Nephron (organoid): ENCODE measurements around the gene KCNN3.

Experiments used
- H3K27ac Mint-ChIP-seq, 3 experiments: 2 replicates each; pipeline ENCODE4 v1.8.0; 2020; ENCODE audit warnings: mixed read lengths in 3 of 3, mild to moderate bottlenecking in 2 of 3, moderate library complexity in 1 of 3
- H3K27me3 Mint-ChIP-seq: 2 replicates; pipeline ENCODE4 v1.8.0; 2021; ENCODE audit warnings: low read depth, mild to moderate bottlenecking, moderate library complexity, mixed read lengths
- H3K36me3 Mint-ChIP-seq: 2 replicates; pipeline ENCODE4 v1.8.0; 2020; ENCODE audit warnings: low read depth, mixed read lengths
- H3K4me1 Mint-ChIP-seq: 2 replicates; pipeline ENCODE4 v1.8.0; 2020; ENCODE audit warnings: mixed read lengths
- H3K4me3 Mint-ChIP-seq, 3 experiments: 2 replicates each; pipeline ENCODE4 v1.8.0; 2020; ENCODE audit warnings: mild to moderate bottlenecking in 3 of 3, mixed read lengths in 3 of 3, moderate library complexity in 2 of 3
- H3K9me3 Mint-ChIP-seq: 2 replicates; pipeline ENCODE4 v1.8.0; 2020; ENCODE audit warnings: mixed read lengths
- CTCF ChIP-seq, 3 experiments: fragments of 200-600 bp; sonication (generic); IDR thresholded peaks; one replicate each; pipeline ENCODE4 v1.5.0; 2021; ENCODE audit warnings: antibody characterized with exemption in 3 of 3; ENCODE audit not compliant: unreplicated experiment in 3 of 3

KCNN3 gene

GRCh38 chr1:154881820-154882535 is 11.9 kb upstream of the KCNN3 start:
- H3K27me3 Mint-ChIP-seq, result peaks cover 17% of the 10 kb centered on the region
- no peaks in the 10 kb centered on the region for H3K9me3 Mint-ChIP-seq
- no peaks in the 10 kb centered on the region for H3K36me3 Mint-ChIP-seq
- H3K4me1 Mint-ChIP-seq, result peaks cover 11% of the 10 kb centered on the region
- H3K27ac Mint-ChIP-seq, result no peak overlapping the region
- H3K4me3 Mint-ChIP-seq, result no peak overlapping the region
- no peak for TF ChIP-seq CTCF (IDR thresholded peaks at IDR 0.05; ENCODE audit: unreplicated experiment in 3 of 3)

GRCh38 chr1:154880671-154881070 is 10.6 kb upstream of the KCNN3 start:
- Mint-ChIP-seq H3K27me3 (peaks cover 22% of the 10 kb centered on the region), H3K36me3 (no peaks in the 10 kb centered on the region), H3K4me3 (no peak overlapping the region), H3K27ac (no peak overlapping the region), H3K9me3 (no peaks in the 10 kb centered on the region), H3K4me1 (peaks cover 11% of the 10 kb centered on the region)
- no peak for TF ChIP-seq CTCF (IDR thresholded peaks at IDR 0.05; ENCODE audit: unreplicated experiment in 3 of 3)

GRCh38 chr1:154879038-154879421 is 8.9 kb upstream of the KCNN3 start:
- Mint-ChIP-seq H3K4me3 (no peak overlapping the region), H3K4me1 (no peaks in the 10 kb centered on the region), H3K27me3 (peaks cover 33% of the 10 kb centered on the region), H3K27ac (no peak overlapping the region), H3K9me3 (no peaks in the 10 kb centered on the region), H3K36me3 (no peaks in the 10 kb centered on the region)
- TF ChIP-seq CTCF (IDR thresholded peaks at IDR 0.05; ENCODE audit: unreplicated experiment in 3 of 3), result no peak

- peak; percentile 87 to 95 (median 93) for TF ChIP-seq CTCF (IDR thresholded peaks at IDR 0.05; ENCODE audit: unreplicated experiment in 3 of 3)
- Mint-ChIP-seq H3K9me3 (no peaks in the 10 kb centered on the region), H3K36me3 (no peaks in the 10 kb centered on the region), H3K27me3 (peaks cover 34% of the 10 kb centered on the region), H3K27ac (no peak overlapping the region), H3K4me1 (no peaks in the 10 kb centered on the region), H3K4me3 (no peak overlapping the region)
Measured at GRCh38 chr1:154878371-154879037, 8.4 kb upstream of the KCNN3 start.

- H3K27me3 Mint-ChIP-seq, result peaks cover 35% of the 10 kb centered on the region
- no peaks in the 10 kb centered on the region for H3K9me3 Mint-ChIP-seq
Measured at GRCh38 chr1:154877370-154877974, 7.4 kb upstream of the KCNN3 start.

More at GRCh38 chr1:154877370-154877974, 7.4 kb upstream of the KCNN3 start:
- no peak overlapping the region for H3K4me3 Mint-ChIP-seq
- H3K4me1 Mint-ChIP-seq, result no peaks in the 10 kb centered on the region
- no peak overlapping the region for H3K27ac Mint-ChIP-seq
- TF ChIP-seq CTCF (IDR thresholded peaks at IDR 0.05; ENCODE audit: unreplicated experiment in 3 of 3), result no peak
- H3K36me3 Mint-ChIP-seq, result no peaks in the 10 kb centered on the region
